ENCODE data around the gene IL5RA.

IL5RA gene

DNA sequence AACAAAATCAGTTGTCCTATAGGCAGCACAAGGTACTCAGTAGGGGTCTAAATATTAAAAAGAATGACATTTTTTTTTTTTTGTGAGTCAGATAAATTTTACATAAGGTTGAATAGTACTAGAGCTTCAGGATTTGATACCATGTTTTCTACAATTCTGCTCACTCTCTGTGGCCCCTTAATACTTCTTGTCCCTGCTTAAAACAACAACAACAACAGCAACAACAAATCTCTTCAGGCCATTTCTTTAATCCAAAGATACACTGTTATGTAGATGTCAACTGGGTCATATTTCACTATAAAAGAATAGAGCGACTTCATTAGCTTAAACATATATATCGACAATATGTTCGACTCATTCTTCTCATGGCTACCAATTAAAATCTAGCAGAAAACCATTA lies 3.0 kb downstream of the IL5RA start:
- DNase-seq, result no peak

DNA sequence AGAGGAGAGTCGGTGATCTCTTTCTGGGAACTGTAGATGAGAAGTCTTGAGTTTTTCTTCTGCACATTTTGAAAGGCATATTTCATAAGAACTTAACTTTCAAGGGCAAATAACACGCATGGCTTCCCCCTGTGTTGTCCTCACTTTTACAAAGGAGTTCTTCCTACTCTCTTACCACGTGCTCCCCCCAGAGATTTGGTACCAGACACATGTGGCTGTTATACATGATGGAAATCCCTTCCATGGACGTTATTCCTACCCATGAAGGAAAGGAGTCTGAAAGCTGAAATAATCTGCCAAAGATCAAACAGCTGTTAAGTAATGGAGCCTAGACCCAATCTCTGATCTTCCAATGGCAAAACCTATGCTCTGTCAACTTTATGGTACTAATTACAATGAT lies 4.4 kb downstream of the IL5RA start:
- no peak for DNase-seq

DNA sequence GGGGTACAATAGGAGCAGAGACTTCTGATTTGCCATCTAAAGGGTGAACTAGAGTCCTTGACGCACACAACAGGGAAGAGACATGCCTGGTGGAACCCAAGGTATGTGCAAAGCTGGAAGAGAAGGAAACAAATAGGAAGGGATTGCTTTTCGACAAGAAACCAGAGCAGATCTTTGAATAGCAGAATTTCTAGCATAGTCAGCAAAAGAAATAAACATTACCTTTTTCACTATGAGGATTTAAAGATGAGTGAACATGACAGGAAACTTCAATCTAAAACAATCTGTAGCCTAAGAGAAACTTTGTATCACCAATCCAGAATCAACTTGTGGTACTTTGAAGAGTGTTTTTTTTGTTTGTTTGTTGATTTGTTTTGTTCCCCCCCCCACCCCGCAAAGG lies 4.9 kb downstream of the IL5RA start:
- no peak for DNase-seq

DNA sequence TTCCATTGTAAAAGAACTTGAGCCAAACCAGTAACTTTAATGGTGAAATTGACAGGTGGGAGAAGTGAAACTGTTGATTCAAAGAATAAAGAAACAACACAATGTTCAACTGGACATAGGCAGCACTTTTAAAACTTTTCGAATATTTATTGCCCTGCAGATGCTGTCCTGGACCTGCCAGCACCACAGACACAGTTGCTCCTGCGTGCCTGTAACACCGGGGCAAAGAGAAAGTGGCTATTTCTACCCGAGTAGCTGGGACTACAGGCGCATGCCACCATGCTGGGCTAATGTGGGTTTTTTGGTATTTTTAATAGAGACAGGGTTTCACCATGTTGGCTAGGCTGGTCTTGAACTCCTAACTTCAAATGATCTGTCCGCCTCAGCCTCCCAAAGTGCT lies 7.4 kb downstream of the IL5RA start:
- no peak for DNase-seq

DNA sequence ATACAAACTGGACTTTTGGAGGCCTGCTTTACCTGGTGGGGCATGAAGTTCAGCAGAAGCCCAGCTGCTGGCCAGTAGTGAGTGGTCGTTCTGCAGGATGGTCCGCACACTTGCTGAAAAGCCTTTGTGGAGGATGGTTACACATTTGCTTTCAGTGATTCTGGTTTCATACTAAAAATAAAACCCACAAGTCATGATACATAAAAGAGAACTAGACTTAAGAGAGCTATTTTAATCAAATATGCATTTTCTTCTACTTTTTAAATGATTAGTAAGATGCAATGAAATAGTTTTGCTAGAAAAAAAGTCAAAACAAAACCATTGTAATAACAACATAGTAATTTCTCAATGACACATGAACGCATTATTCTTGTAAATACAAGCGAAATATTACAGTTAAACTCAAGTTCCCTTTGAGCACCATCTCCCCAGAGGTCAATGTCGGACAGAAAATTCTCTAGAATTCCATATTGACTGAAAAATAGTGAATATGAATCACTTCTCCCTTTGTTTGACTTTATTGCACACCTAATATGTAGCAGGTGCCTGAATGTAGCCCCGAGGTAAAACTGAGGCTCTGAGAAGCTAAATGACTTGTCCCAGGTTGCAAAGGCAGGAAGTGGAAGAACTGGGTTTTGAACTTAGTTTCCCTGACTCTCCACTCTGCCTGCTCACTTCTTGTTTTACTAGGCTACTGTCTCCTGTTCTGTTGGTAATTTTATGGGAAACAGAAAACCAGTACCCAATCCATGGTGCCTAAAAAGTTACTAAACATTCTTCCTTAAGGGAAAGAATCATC lies 8.3 kb downstream of the IL5RA start:
- no peak for DNase-seq

DNA sequence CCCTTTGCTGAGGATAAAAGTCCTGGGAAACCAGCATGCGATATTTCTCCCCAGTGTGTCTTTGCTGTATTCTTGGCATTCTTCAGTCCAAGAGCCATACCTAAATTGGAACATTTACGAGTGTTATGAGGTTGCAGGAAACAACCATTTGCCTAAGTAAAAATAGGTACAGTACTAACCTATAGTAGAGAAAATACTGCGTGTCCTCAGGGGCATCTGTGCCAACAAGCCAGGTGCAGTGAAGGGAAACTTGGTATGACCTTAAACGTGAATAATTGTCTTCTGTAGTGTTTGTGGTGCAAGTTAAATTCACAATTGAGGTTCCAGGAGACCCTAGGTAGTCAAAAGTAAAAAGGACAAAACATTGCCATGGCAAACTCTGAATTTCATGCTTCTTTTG lies 12.2 kb downstream of the IL5RA start:
- DNase-seq, result no peak

DNA sequence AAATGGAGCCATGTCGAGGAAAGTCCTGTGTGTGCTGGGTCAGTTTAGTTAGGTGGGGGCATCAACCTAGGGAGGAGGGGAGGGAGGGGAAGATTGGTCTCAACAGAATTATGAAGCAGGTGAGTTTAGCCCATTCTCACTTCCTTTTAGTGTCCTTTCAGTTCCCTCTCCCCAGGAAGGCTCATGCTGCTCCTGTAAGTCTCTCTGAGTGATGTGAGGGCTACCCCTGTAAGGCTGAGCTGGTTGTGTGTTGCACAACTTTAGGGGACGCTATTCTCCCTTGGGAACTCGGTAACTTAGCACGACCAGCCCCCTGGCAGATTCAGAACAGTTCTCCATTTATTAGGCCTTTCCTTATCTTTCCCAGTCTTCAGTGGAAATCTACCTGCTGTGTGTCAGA lies 21.2 kb downstream of the IL5RA start:
- no peak for DNase-seq

DNA sequence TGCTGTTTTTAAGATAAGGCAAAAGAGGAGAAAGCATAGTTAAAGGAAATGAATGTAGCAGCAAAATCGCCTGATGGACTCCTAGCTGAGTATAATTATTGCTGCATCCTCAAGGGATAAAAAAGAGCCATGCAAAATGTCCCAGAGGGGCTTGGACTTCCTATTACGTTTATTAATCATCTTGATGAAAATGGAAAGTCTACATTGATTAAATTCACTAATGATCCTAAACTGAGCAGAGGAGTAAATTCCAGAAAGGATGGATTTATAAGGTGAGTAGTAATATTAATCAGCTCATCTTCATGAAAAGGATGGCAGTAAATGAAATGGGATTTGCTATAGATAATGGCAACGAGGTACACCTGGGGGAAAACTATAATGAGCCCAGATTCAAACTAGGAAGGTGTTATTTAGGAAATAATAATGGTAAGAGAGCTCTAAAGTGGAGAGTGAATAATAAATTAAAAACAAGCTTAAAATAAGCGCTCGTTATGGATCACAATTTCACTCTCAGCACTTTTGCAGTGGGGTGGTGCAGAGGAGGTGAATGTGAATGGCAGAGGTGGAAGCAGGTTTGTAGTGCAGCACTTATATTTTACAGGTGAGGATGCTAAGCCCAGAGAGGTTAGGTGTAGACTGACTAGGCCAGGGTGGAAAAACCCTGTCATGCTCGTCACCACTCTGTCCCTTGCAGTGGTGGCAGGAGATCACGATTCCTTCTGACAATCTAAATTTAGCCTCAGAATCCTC lies 22.3 kb downstream of the IL5RA start:
- no peak for DNase-seq

DNA sequence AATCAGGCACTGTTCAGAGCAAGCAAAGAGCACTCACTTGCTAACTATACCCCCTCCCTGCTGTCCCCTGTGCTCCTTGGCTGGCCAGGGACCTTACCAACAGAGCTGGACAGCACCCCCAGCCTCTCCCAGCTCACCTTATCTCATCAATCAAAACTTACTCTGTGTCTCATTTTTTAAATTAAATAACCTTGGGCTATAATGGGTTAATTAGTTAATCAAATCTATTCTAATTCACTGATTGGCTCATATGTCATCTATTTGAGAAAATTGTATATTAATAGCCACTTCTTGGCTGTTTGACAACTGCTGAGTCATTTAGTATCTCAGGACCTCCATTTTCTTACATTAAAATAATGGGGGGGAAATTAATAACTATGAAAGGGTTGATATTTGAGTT lies 22.9 kb downstream of the IL5RA start:
- DNase-seq, result no peak

DNA sequence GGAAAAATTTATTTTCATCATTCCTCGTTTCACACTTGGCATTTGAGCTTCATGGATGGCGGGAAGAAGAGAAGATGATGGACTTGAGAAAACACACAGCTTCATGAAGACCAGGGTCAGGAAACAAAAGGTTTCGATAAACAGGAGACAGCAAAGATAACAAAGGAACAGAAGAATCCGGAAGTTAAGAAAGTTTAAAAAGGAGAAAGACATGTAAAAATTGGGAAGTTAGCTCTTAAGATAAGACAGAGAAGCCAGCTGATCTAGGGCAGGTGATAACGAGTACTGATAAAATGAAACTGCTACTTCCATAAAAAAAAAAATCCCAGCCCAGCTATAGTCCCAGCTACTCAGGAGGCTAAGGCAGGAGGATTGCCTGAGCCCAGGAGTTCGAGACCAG lies 23.9 kb downstream of the IL5RA start:
- DNase-seq, result no peak

DNA sequence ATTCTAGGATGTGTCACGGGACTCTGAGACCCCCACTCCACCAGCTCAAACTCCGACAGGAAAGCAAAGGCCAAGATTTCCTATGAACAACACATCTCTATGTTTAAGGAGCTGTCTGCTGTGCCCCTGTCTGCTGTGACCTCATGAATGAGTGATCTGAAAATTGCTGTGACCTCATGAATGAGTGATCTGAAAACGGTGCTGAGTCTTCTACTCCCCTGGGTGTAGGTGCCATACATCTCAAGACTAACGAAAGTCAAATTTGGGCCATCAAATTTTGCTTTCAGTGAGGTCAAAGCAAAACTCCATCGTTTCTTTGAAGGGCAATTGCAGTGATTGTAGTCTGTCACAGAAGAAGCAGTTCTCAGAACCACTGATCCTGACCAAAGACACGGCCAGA lies 24.4 kb downstream of the IL5RA start:
- DNase-seq, result no peak

DNA sequence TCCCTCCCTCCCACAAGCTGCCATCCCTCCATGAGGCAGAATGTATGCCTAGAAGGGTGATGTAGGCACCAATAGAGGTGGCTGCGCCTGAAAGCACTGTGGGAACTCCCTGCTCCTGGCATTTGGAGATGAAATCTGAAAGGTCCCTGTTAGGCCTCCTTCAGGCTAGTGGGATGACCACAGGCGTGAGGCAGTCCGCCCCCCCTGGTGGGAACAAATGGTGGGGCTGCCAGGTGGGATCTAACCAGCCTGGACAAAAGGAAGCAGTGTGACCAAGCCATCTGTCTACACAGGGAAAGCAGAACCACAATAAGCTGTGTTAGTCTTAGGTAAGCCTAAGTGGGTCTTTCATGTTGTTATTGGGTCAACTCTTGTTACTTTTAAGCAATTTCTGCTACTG lies 25.3 kb downstream of the IL5RA start:
- DNase-seq, result no peak

DNA sequence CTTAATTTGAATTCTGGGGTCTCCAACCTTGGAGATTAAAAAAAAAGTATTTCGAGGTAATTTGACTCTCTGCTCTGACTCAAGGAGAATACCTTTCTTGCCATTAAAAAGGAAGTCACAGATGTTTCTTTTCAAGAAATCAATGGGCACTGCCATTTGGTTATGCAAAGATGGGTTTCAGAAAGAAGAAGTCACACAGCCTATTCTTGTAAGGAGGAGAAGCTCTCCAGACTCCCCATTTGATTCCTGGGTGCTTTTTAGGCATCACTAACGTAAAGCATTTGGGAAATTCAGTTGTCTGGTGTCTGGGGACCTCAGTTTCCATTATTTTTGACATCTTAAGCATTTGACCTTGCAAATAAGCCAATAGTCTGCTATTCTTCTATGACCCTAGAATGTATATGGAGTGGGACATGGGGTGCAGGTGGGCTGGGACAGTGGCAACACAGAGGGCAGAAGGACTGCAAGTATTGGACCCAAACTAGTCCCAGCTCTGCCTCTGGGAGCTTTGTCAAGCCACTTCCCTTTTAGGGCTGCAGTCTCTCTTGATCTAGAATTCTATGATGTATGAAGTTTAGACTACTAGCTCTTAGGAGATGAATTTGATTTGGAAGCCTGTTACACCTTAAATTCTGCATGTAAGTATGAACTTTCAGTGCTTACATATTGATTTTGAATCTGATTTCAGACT lies 27.8 kb downstream of the IL5RA start:
- no peak for DNase-seq

DNA sequence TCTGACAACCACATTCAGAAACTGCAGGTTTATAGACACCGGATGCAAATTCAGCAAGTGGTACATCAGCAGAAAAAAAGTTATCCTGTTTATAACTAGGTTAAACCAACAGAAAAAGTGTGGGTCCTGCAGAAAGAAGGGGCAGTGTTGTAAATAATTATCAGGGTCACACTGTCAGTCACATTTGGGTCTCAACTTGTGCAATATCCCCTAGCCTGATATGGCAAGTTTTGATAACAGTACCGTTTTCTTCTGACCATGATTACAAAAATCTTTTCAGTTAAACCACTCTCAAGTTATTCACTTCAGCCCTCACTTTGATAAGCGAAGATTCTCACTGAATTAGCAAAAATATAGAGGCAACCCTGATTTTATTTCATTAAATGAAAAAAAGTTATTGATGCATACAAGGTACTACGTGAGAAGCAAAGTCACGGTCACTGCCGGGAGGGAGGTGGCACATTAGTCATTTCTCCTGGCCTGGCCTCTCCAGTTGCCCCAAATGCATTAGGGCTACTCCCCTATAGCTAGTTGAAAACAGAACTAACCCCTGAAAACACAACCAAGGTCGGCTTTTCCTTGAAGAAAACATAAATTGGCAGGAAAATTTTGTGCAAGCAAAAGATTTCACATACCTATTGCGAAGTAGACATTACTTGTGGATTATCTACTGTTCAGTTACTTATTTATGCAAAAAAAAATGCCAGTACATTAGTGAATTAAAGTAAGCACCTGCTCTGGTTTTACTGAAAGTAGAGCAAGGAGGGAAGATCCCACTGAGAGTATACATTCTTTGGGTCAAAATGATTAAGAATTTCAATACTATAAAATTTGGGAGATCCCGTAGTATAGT lies 28.6 kb downstream of the IL5RA start:
- DNase-seq, result no peak

DNA sequence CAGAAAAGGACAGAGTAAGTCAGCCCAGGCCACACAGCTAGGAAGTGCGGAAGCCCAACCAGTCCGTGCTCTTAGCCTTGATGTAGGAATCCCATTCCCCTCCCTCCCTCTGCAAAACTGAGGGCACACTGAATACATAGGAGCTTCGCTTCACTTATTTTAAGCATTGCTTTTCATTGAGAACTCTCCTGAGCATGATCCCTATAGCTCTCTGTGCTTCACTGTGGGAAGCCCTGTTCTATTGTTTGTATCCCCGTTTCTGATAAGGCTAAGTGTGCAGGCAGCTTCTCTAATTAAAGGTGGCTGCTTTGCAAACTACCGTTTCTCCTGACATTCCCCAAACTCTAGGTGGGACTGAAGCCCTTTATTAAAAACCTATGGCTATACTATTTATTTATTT lies 29.9 kb downstream of the IL5RA start:
- DNase-seq, result no peak

DNA sequence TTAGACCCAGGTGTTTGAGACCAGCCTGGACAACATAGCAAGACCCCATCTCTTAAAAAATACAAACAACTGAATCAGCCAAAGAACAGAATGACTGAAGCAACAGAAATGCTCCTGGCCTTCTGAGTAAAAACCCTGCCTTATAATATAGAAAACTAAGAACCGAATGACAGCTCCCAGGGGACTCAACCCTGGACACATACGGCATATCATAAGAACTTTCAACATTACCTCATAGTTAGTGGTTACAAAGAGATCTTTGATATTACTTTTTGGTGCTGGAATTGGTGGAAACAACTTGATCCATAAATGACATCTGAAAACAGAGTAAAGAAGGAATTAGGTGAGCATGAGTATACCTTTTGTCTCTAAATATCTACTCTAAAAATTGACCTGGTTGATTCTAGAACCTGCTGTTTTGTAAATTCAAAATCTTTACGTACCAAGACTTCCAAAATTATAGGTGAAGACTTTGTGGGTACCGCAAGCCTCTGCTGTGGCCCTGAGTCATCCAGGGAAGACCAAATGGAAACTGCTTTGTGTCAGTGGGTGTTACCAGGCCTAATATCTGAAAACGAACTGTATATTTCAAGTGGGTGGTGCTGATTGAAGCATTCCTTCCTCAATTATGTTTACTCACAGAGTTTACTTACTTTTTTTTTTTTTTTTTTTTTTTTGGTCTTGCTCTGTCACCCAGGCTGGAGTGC lies 35.5 kb downstream of the IL5RA start:
- DNase-seq, result no peak

DNA sequence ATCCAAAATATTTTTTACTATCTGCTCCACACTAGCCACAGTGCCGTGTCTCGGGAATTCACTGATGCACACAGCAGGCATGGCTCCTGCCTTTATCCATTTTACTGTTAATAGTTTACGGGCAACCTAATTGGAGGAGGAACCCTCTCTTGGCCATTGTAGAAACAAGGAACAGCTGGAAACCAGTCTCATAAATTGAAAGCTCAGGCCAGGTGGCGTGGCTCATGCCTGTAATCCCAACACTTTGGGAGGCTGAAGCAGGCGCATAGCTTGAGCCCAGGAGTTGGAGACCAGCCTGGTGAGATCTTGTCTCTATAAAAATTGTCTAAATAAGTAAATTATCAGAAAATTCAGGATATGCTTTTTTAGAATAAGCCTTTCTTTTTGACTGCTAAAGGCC lies 39.0 kb downstream of the IL5RA start:
- DNase-seq, result no peak

DNA sequence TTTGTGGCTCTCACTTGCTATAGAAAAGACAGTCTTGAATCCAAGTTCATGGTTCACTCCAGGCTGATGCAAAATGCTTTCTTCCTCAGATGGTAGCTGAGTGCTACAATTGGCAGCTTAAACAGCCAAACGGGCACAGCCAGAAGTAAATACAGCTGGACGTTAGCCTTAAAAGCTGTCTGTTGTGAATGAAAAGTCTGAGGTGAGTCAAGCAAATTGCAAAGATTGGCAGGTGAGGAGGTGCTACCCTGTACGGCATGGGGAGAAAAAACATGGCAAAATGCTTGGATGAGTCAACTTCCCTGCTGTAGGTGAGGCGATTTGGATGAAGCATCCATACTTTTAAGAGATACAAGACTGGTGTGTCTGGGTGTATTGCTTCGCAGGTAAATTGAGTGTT lies 40.5 kb downstream of the IL5RA start:
- no peak for DNase-seq

DNA sequence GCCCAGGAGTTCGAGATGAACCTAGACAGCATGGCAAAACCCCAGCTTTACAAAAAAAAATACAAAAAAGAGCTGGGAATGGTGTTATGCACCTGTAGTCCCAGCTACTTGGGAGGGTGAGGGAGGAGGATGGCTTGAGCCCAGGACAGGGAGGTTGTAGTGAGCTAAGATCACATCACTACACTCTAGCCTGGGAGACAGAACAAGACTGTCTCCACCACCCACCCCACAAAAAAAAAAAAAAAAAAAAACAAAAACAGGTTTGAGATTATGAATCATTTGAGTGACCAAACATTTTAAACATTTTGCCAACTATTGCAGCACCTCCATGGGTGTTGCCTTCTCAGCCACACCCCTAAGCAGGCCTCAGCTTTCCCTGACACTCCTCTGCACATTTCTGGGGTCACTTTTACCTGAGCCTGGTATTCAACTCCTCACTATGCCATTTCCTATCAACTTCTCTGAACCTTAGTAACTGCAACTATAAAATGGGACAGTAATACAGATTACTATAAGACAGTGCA lies 41.8 kb downstream of the IL5RA start:
- DNase-seq, result no peak

DNA sequence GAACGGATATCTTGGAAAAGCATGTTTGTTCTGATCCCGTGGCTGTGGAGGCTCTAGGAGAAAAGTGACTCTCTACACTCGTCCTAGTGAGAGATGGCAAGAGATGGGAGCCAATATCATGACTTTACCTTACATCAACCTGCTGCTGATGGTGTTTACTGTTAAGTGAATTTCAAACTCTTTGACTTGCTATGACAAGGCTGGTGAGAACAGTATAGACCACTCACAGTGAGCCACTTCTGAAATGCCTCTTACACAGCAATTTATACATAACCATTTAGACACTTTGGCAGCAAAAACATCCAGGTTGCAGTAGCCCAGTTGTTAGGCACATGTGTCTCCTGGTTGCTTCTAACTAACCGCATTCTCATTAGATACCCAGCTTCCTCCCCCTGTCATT lies 43.3 kb downstream of the IL5RA start:
- DNase-seq, result no peak

DNA sequence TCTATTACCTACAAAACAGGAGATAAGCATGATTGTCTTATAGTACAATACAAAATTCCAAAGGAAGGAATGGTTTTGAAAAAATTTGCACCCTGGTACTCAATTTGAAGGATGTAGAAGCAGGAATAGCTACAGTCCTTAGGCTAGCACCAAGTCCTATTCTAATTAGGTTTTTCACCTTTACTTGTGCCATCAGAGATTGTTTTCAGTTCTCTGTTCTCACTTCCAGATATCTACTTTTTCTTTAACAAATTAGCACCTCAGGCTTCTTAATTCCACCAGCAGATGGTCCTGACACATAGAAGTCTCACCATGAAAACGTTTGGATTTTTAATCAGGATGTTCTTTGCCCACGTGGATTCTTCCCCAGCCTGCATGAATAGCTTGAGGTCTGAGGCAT lies 43.8 kb downstream of the IL5RA start:
- no peak for DNase-seq

DNA sequence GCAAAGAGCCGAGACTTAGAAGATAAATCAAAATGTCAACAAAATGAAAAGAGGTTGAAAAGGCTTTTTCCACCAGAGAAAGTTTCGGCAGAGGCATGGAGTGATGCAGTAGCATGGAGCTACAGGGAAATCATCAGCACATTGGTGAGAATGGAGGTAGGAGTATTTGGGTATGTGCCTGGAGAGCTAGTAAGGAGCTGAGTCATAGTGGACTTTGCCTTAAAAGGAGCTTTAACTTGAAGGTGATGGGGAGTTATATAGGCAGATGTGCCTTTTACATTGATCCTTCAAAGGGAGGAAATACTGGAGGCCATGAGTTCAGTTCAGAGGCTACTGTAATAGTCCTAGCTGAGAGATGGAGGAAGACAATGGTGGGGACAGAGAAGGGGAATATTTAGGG lies 44.3 kb downstream of the IL5RA start:
- DNase-seq, result no peak
